IPS-18a (cell line): ENCODE measurements around the gene FOXL2NB.

ENCODE experiments used
- H3K27ac ChIP-seq: one replicate; pipeline ENCODE4 v1.5.1; 2013; ENCODE audit warnings: low read length
- H3K27me3 ChIP-seq: one replicate; pipeline ENCODE4 v1.6.1; 2013; ENCODE audit warnings: mild to moderate bottlenecking, low read length; ENCODE audit not compliant: control insufficient read depth, insufficient read depth
- H3K36me3 ChIP-seq: one replicate; pipeline ENCODE4 v1.6.1; 2013; ENCODE audit warnings: low read depth, low read length; ENCODE audit not compliant: control insufficient read depth
- H3K4me1 ChIP-seq: one replicate; pipeline ENCODE4 v1.6.1; 2013; ENCODE audit warnings: low read depth, low read length; ENCODE audit not compliant: control insufficient read depth
- H3K4me3 ChIP-seq: one replicate; pipeline ENCODE4 v1.5.1; 2013; ENCODE audit warnings: low read length
- H3K9ac ChIP-seq: one replicate; pipeline ENCODE4 v1.6.1; 2013; ENCODE audit warnings: mild to moderate bottlenecking, low read length, moderate library complexity
- H3K9me3 ChIP-seq: one replicate; pipeline ENCODE4 v1.6.1; 2013; ENCODE audit warnings: low read depth, low read length; ENCODE audit not compliant: control insufficient read depth

Gene FOXL2NB

DNA sequence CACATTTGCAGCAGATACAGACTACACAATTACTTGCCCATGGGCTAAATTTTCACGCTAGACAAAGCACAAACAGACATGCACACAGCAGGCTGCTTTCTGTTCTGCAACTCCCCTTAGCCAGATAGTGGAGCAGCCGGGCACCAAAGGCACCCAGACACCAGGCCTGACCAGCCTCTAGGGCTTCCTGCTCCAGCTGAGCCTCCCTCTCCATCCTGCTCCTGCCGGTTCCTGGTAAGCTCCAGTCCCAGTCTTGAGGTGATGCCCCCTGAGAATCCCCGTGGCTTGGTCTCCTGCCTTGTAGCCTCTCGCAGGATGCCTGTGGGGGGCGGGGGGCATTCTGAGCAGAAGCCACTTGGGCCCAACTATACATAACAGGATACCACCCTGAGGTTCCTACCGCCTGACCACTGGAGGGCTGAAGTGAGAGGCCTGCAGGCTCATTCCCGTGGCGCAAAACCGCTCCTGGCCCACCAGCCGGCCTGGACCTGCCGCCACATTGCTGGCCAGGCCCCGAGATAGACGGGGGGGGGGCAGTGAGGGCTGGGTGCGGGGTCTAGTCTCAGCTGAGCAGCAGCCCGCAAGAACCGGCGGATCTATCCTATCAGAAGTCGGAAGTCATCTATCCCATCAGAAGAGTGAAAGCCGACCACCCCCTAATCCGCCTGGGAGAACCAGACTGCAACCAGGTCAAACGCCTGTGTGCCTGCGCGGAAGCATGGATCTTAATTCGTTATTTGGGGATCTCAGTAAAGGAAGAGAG lies 4.0 kb upstream of the FOXL2NB start:
- Histone ChIP-seq H3K4me1 (peaks cover 25% of the 10 kb centered on the region), H3K27ac (no peak overlapping the region), H3K9me3 (no peaks in the 10 kb centered on the region), H3K9ac (no peak overlapping the region), H3K36me3 (no peaks in the 10 kb centered on the region), H3K27me3 (peaks cover 100% of the 10 kb centered on the region), H3K4me3 (peak overlapping the region; percentile 43)

- H3K27me3 ChIP-seq, result peaks cover 100% of the 10 kb centered on the region
- peaks cover 30% of the 10 kb centered on the region for H3K4me1 ChIP-seq
- H3K4me3 ChIP-seq, result peak overlapping the region; percentile 43
- H3K36me3 ChIP-seq, result no peaks in the 10 kb centered on the region
- H3K27ac ChIP-seq, result no peak overlapping the region
- no peaks in the 10 kb centered on the region for H3K9me3 ChIP-seq
- H3K9ac ChIP-seq, result no peak overlapping the region
Measured at GRCh38 chr3:138943724-138944653, 3.0 kb upstream of the FOXL2NB start.

GRCh38 chr3:138944654-138944928 lies 2.4 kb upstream of the FOXL2NB start:
- H3K9me3 ChIP-seq, result no peaks in the 10 kb centered on the region
- H3K27ac ChIP-seq, result no peak overlapping the region
- H3K4me1 ChIP-seq, result peaks cover 33% of the 10 kb centered on the region
- peaks cover 100% of the 10 kb centered on the region for H3K27me3 ChIP-seq
- peak overlapping the region; percentile 43 for H3K4me3 ChIP-seq
- H3K9ac ChIP-seq, result no peak overlapping the region
- no peaks in the 10 kb centered on the region for H3K36me3 ChIP-seq

DNA sequence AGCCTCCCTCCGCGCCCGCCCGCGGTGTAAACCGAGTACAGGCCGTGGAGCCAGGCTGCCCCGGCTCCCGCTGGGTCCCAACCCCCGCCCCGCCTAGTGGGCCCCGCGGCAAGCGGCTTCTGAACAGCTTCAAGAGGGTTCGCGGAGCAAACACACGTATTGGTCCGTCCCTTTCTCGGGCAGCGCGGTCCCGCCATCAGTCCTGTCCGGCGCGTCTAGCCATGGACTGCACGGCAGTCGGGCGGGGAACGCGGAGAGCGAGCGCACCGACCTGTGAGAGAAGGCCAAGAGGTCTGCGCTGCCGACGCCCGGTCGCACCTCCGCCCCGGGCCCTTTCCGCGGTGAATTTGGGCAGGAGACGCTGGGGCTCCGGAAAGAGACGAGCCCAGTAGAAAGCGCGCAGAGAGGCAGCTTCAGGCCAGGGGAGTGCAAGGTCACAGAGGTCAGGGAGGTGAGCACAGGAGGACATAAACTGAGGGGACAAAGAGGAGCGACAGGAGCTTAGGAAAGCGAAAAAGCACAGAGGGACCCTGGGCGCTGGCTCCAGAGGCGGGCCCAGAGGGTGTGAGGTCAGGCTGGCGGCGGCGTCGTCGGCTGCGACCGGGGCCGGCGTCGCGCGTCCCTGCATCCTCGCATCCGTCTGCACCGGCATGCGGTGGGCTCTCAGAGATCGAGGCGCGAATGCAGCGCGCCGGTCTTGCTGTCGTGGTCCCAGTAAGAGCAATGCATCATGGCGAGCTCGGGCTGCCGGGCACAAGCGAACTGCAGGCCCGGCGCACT lies 1.9 kb upstream of the FOXL2NB start:
- no peak overlapping the region for H3K9ac ChIP-seq
- H3K9me3 ChIP-seq, result no peaks in the 10 kb centered on the region
- peaks cover 35% of the 10 kb centered on the region for H3K4me1 ChIP-seq
- H3K4me3 ChIP-seq, result peak overlapping the region; percentile 43
- peaks cover 100% of the 10 kb centered on the region for H3K27me3 ChIP-seq
- H3K36me3 ChIP-seq, result no peaks in the 10 kb centered on the region
- no peak overlapping the region for H3K27ac ChIP-seq

- Histone ChIP-seq H3K4me3 (peak overlapping the region; percentile 55), H3K36me3 (no peaks in the 10 kb centered on the region), H3K9ac (peak overlapping the region; percentile 18), H3K27ac (no peak overlapping the region), H3K4me1 (peaks cover 40% of the 10 kb centered on the region), H3K27me3 (peaks cover 100% of the 10 kb centered on the region), H3K9me3 (no peaks in the 10 kb centered on the region)
Measured at GRCh38 chr3:138945709-138946662, 1.0 kb upstream of the FOXL2NB start.

DNA sequence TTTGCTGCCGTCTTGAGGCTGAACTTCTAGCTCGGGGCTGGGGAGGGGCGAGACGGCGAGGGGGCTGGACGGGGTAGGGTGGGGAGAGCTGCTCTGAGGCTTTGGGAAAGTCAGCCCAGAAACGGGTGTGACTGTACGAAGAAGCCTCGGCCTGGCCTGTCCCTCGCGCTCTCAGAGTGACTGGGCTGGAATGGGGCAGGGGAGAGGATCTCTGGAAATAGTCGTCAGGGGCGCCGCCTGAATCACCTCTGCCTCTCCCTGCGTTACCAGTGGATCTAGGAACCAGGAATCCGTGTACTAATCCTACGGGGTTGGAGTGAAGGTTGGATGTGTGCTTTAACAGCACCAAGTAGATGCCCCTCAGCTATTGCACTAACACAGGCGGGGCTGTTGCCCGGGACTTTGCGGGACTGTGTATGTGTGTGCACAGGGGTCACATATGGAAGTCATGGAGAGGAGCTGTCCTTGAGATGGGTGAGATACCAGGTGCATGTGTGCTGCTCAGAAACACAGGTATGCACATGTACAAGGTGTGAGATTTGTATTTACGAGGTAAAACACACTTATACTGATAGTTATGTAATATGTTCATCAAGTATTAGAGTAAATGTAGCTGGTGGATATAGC lies 591 bp downstream of the FOXL2NB start:
- Histone ChIP-seq H3K4me1 (peaks cover 40% of the 10 kb centered on the region), H3K36me3 (no peaks in the 10 kb centered on the region), H3K4me3 (peak overlapping the region; percentile 55), H3K9me3 (no peaks in the 10 kb centered on the region), H3K27me3 (peaks cover 100% of the 10 kb centered on the region), H3K9ac (no peak overlapping the region), H3K27ac (no peak overlapping the region)

DNA sequence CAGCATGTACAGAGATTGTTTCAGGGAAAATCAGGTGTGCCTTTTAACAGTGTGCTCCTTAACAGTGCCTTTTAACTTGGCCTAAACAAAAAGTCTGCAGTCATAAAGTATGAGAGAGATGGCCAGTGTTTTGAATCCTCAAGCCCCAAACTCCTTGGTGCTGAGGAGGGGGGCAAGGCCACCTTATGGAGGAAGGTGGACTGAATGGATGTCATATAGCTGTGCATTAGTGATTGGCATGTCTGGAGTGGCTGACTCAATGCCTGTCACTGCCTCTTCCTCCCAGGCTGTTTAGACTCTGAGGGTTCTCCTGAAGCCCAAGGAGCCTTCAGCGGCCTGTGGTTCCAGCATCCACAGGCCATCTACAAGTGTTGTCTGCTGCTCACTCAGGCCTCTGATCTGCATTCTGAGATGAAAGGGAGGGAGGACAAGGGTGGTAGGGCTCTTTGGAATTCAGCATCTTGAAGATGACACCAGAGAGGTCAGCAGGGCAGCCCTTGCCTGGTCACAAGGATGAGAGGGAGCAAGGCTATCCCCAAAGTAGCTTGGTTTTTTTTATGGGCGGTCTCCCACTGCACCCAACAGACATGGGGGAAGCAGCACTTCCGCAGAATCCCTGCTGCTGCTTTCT lies 1.5 kb downstream of the FOXL2NB start:
- H3K4me1 ChIP-seq, result peaks cover 37% of the 10 kb centered on the region
- H3K36me3 ChIP-seq, result no peaks in the 10 kb centered on the region
- H3K27ac ChIP-seq, result no peak overlapping the region
- no peak overlapping the region for H3K9ac ChIP-seq
- peaks cover 98% of the 10 kb centered on the region for H3K27me3 ChIP-seq
- no peaks in the 10 kb centered on the region for H3K9me3 ChIP-seq
- peak overlapping the region; percentile 49 for H3K4me3 ChIP-seq

DNA sequence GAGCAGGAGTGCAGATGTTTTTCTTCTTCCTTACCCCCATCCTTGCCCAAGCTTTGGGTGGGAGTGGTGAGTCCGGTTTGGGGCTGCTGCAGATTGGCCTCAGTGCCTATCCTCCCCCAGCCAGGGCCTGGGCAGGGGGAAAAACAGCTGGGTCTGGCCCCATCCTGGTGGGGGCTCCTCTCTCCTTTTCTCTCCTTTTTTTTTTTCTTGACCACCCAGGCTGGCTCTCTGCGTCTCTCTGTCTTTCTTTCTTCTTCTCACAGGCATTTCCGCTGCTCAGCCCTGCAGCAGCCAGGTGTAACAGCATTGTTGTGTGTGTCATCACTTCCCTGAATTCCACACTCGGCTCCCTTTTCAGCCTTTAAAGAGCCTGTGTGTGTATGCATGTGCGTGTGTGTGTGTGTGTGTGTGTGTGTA lies 2.0 kb downstream of the FOXL2NB start:
- H3K27ac ChIP-seq, result no peak overlapping the region
- peaks cover 95% of the 10 kb centered on the region for H3K27me3 ChIP-seq
- H3K4me3 ChIP-seq, result peak overlapping the region; percentile 49
- peaks cover 31% of the 10 kb centered on the region for H3K4me1 ChIP-seq
- H3K9me3 ChIP-seq, result no peaks in the 10 kb centered on the region
- no peak overlapping the region for H3K9ac ChIP-seq
- no peaks in the 10 kb centered on the region for H3K36me3 ChIP-seq

DNA sequence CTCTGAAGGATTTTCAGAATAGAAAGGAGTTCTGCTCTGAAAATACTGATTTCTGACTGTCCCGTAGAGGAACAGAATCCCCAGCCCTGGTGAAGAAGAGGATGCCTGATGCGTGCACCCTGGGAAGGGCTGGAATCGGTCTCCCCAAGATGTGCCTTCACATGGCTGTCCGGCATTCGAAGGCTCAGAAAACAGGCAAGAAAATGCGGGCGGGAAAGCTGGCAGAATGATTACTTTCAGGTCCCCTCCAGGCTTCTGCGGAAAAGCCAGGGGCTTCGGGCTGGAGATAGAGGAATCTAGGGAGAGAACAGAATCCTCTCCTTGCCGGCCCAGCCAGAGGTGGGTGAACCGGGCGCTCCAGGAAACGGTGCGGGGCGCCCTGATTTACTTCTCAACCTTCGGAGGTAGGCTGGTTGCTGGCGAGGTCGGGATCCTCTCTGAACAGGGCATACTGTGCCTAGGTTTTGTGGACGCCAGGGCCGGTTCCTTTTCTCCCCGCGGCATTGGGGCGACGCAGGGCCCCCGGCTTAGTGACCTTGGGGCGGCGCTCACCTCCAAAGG lies 2.5 kb downstream of the FOXL2NB start:
- H3K36me3 ChIP-seq, result no peaks in the 10 kb centered on the region
- H3K27me3 ChIP-seq, result peaks cover 92% of the 10 kb centered on the region
- peak overlapping the region; percentile 49 for H3K4me3 ChIP-seq
- H3K9me3 ChIP-seq, result no peaks in the 10 kb centered on the region
- no peak overlapping the region for H3K9ac ChIP-seq
- H3K4me1 ChIP-seq, result peaks cover 26% of the 10 kb centered on the region
- H3K27ac ChIP-seq, result no peak overlapping the region
